Body of pancreas (tissue), 4 donors: Measurements from ENCODE around the gene OSBPL9. TPM values are rescaled to one million over a fixed set of nuclear protein-coding genes. Genes with fewer than 3 reads are reported as not detected.

Experiments
- ATAC-seq: fragments of 150-250 bp; one replicate; pipeline ENCODE4 v1.9.1; 2016
- DNase-seq, 4 donors: peaks; one replicate each; pipeline ENCODE4 v3.0.0-alpha.2; 2019
- H3K27ac ChIP-seq, 4 donors: fragments of 200-600 bp; sonication (generic); 1 replicate in 3 of 4; 2 replicates in 1 of 4; pipeline versions ENCODE4 v1.5.1 to v1.6.1; 2016 to 2019; ENCODE audit warnings: mild to moderate bottlenecking in 1 of 4, mixed read lengths in 1 of 4, moderate library complexity in 1 of 4
- H3K27me3 ChIP-seq, 2 donors: fragments of 200-600 bp; sonication (generic); one replicate each; pipeline ENCODE4 v1.6.0; 2016; ENCODE audit warnings: mild to moderate bottlenecking in 1 of 2
- H3K36me3 ChIP-seq, 2 donors: fragments of 200-600 bp; sonication (generic); replicated peaks in 1 of 2; 2 replicates each; pipeline ENCODE4 v1.5.1; 2016; ENCODE audit warnings: low read depth in 2 of 2; ENCODE audit not compliant: insufficient read depth in 1 of 2
- H3K4me1 ChIP-seq: fragments of 200-600 bp; sonication (generic); one replicate; pipeline ENCODE4 v1.6.0; 2016
- H3K4me3 ChIP-seq, 2 donors: fragments of 200-600 bp; sonication (generic); 1 replicate in 1 of 2; 2 replicates in 1 of 2; pipeline ENCODE4 v1.5.1; 2016 to 2019
- H3K9me3 ChIP-seq, 3 donors: fragments of 200-600 bp; sonication (generic); 1 replicate in 2 of 3; 2 replicates in 1 of 3; pipeline ENCODE4 v1.5.1; 2016
- CTCF ChIP-seq, 7 experiments: fragments of 450-650 bp in 4 of 7; fragments of 200-600 bp in 3 of 7; sonication (generic) in 3 of 7; IDR thresholded peaks; one replicate each; pipeline ENCODE4 v1.5.1; 2016 to 2019; ENCODE audit warnings: antibody characterized with exemption in 7 of 7
- POLR2A ChIP-seq, 3 donors: fragments of 450-650 bp; IDR thresholded peaks; one replicate each; pipeline ENCODE4 v1.6.1; 2016; ENCODE audit warnings: antibody characterized with exemption in 3 of 3, mild to moderate bottlenecking in 2 of 3
- WGBS, 2 donors: methylation state at CpG; one replicate each; pipeline ENCODE4 v1.1.5; 2017; 5-methylcytosine and 5-hydroxymethylcytosine counted together
- intact Hi-C: fragments of 100-400 bp; cut with DNase I; formaldehyde crosslinking; loops from one replicate; pipeline ENCODE4 v1.15.1; 2023
- total RNA-seq, 2 donors: library from RNA; depleted of rRNA; stranded (reverse); fragments of >200 nt; gene quantifications; one replicate each; pipeline ENCODE4 v1.1.0, GENCODE V29; 2016

Gene OSBPL9
- total RNA-seq, 2 donors from 2014 or later = 25.1 to 89.0 TPM

- WGBS, 2 donors = 70 to 80% methylated on average over 2 of the region's 2 CpGs
- DNase-seq (no peak), ATAC-seq (no peak)
- Histone ChIP-seq H3K36me3 (no peaks in the 10 kb centered on the region), H3K27ac (no peak overlapping the region), H3K9me3 (no peaks in the 10 kb centered on the region), H3K27me3 (no peaks in the 10 kb centered on the region), H3K4me3 (no peak overlapping the region), H3K4me1 (no peaks in the 10 kb centered on the region)
- intact Hi-C loops = no loop called here
- TF ChIP-seq POLR2A (IDR thresholded peaks at IDR 0.05) (no peak), CTCF (IDR thresholded peaks at IDR 0.05) (peak in 5 of 7 experiments; percentile 19 to 49 (median 36))
These were observed 10.8 kb downstream of the OSBPL9 start for GRCh38 chr1:51627672-51628071.

GRCh38 chr1:51628715-51629590 is 12.1 kb downstream of the OSBPL9 start:
- DNase-seq (no peak), ATAC-seq (no peak)
- no peak overlapping the region for H3K4me3 ChIP-seq
- intact Hi-C loops = no loop called here
- no peaks in the 10 kb centered on the region for H3K36me3 ChIP-seq
- no peak overlapping the region for H3K27ac ChIP-seq
- no peaks in the 10 kb centered on the region for H3K27me3 ChIP-seq
- TF ChIP-seq CTCF (IDR thresholded peaks at IDR 0.05) = no peak
- no peak for TF ChIP-seq POLR2A (IDR thresholded peaks at IDR 0.05)
- WGBS, 2 donors = 90 to 94% methylated on average over 8 of the region's 8 CpGs
- H3K9me3 ChIP-seq = no peaks in the 10 kb centered on the region
- no peaks in the 10 kb centered on the region for H3K4me1 ChIP-seq

GRCh38 chr1:51629918-51630317 is 13.0 kb downstream of the OSBPL9 start:
- ATAC-seq (no peak), DNase-seq (no peak)
- Histone ChIP-seq H3K9me3 (no peaks in the 10 kb centered on the region), H3K36me3 (no peaks in the 10 kb centered on the region), H3K4me3 (no peak overlapping the region), H3K27me3 (no peaks in the 10 kb centered on the region), H3K4me1 (peaks cover 2% of the 10 kb centered on the region), H3K27ac (no peak overlapping the region)
- 90 to 95% methylated on average over 4 of the region's 4 CpGs for WGBS, 2 donors
- intact Hi-C loops = no loop called here
- TF ChIP-seq POLR2A (IDR thresholded peaks at IDR 0.05) (no peak), CTCF (IDR thresholded peaks at IDR 0.05) (no peak)

- DNase-seq (no peak), ATAC-seq (no peak)
- intact Hi-C loops = no loop called here
- H3K4me3 ChIP-seq = no peak overlapping the region
- TF ChIP-seq CTCF (IDR thresholded peaks at IDR 0.05) (no peak), POLR2A (IDR thresholded peaks at IDR 0.05) (no peak)
- no peak overlapping the region for H3K27ac ChIP-seq
- H3K4me1 ChIP-seq = peaks cover 7% of the 10 kb centered on the region
- H3K27me3 ChIP-seq = no peaks in the 10 kb centered on the region
- H3K9me3 ChIP-seq = no peaks in the 10 kb centered on the region
- WGBS, 2 donors = 87 to 92% methylated on average over 3 of the region's 3 CpGs
- H3K36me3 ChIP-seq = no peaks in the 10 kb centered on the region
These were observed 13.5 kb downstream of the OSBPL9 start for GRCh38 chr1:51630393-51630792.

- Histone ChIP-seq H3K27me3 (no peaks in the 10 kb centered on the region), H3K4me3 (no peak overlapping the region), H3K27ac (no peak overlapping the region), H3K9me3 (no peaks in the 10 kb centered on the region), H3K4me1 (peaks cover 11% of the 10 kb centered on the region), H3K36me3 (no peaks in the 10 kb centered on the region)
- DNase-seq (no peak), ATAC-seq (no peak)
- intact Hi-C loops = no loop called here
- TF ChIP-seq POLR2A (IDR thresholded peaks at IDR 0.05) (no peak), CTCF (IDR thresholded peaks at IDR 0.05) (no peak)
- 96 to 98% methylated on average over 3 of the region's 3 CpGs for WGBS, 2 donors
These were observed 14.0 kb downstream of the OSBPL9 start for GRCh38 chr1:51630922-51631321.
